Fibroblast of the conjunctiva (primary cell): ENCODE results near the gene BAHCC1.

Source experiments
- DNase-seq: peaks from one replicate; pipeline ENCODE4 v3.0.0-alpha.2; 2010; ENCODE audit warnings: low read depth

The BAHCC1 gene

GRCh38 chr17:81398176-81398831, 3.0 kb downstream of the BAHCC1 start:
- no peak for DNase-seq

- DNase-seq = no peak
These were observed 3.7 kb downstream of the BAHCC1 start for GRCh38 chr17:81398832-81399411.

- no peak for DNase-seq
These were observed 4.4 kb downstream of the BAHCC1 start for GRCh38 chr17:81399481-81400153.

GRCh38 chr17:81400154-81400977, 5.1 kb downstream of the BAHCC1 start:
- no peak for DNase-seq

GRCh38 chr17:81400996-81401722, 5.9 kb downstream of the BAHCC1 start:
- DNase-seq = no peak

GRCh38 chr17:81401723-81402529, 6.7 kb downstream of the BAHCC1 start:
- no peak for DNase-seq

- DNase-seq = no peak
These were observed 7.3 kb downstream of the BAHCC1 start for GRCh38 chr17:81402530-81402941.

GRCh38 chr17:81402981-81403467, 7.8 kb downstream of the BAHCC1 start:
- DNase-seq = no peak

- no peak for DNase-seq
These were observed 8.6 kb downstream of the BAHCC1 start for GRCh38 chr17:81403671-81404534.

GRCh38 chr17:81404558-81405165, 9.4 kb downstream of the BAHCC1 start:
- DNase-seq = no peak

- DNase-seq = no peak
These were observed 10.2 kb downstream of the BAHCC1 start for GRCh38 chr17:81405411-81405872.

- DNase-seq = no peak
These were observed 11.1 kb downstream of the BAHCC1 start for GRCh38 chr17:81406117-81406953.

GRCh38 chr17:81408049-81408448, 12.8 kb downstream of the BAHCC1 start:
- no peak for DNase-seq

GRCh38 chr17:81409190-81409935, 14.1 kb downstream of the BAHCC1 start:
- no peak for DNase-seq

GRCh38 chr17:81410852-81411251, 15.6 kb downstream of the BAHCC1 start:
- DNase-seq = no peak

GRCh38 chr17:81411305-81411704, 16.0 kb downstream of the BAHCC1 start:
- DNase-seq = no peak

GRCh38 chr17:81412490-81413093, 17.3 kb downstream of the BAHCC1 start:
- DNase-seq = no peak
